ENCODE results near the gene FBXO31.

The FBXO31 gene

DNA sequence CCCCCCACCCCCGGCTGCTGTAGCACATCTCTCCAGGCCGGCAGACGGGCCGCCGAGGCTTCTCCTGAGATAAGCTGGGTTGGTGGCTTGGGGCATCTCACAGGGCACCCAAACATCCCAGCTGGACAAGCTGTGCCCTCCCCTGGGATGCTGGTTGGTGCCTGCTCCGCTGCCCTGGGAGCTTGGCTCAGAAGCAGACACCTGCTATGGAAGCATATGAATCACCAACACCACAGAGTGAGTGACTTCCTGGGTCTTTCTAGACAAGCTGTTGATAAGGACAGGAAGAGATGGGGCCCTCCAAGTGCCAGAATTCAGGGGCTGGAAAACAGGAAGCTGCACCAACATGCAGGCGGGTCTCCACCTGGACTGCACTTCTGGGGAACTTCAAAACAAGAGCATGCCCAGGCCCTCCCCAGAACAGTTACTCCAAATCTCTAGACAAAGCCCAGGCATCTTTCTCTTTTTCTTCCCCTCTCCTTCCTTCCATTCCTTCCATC is 80.1 kb downstream of the FBXO31 start:
- Histone ChIP-seq H2AFZ (ENCODE audit: low read depth, low read length) (no peak overlapping the region), H3K4me3 (ENCODE audit: low read length) (no peak overlapping the region), H3K9me3 (ENCODE audit: low read length) (no peaks in the 10 kb centered on the region), H3K36me3 (ENCODE audit: insufficient read depth, low read length) (no peaks in the 10 kb centered on the region), H3K4me1 (ENCODE audit: insufficient read depth, low read length) (no peaks in the 10 kb centered on the region), H3K27me3 (ENCODE audit: insufficient read depth, low read length) (no peaks in the 10 kb centered on the region)

GRCh38 chr16:87298857-87299465 is 84.6 kb downstream of the FBXO31 start:
- no peak overlapping the region for H3K4me3 ChIP-seq (ENCODE audit: low read length)
- no peaks in the 10 kb centered on the region for H3K9me3 ChIP-seq (ENCODE audit: low read length)
- H3K4me1 ChIP-seq (ENCODE audit: insufficient read depth, low read length): no peaks in the 10 kb centered on the region
- H3K36me3 ChIP-seq (ENCODE audit: insufficient read depth, low read length): no peaks in the 10 kb centered on the region
- H3K27me3 ChIP-seq (ENCODE audit: insufficient read depth, low read length): no peaks in the 10 kb centered on the region
- H2AFZ ChIP-seq (ENCODE audit: low read depth, low read length): no peak overlapping the region

GRCh38 chr16:87297918-87298631 is 85.5 kb downstream of the FBXO31 start:
- Histone ChIP-seq H3K27me3 (ENCODE audit: insufficient read depth, low read length) (no peaks in the 10 kb centered on the region), H2AFZ (ENCODE audit: low read depth, low read length) (no peak overlapping the region), H3K4me1 (ENCODE audit: insufficient read depth, low read length) (no peaks in the 10 kb centered on the region), H3K36me3 (ENCODE audit: insufficient read depth, low read length) (no peaks in the 10 kb centered on the region), H3K4me3 (ENCODE audit: low read length) (no peak overlapping the region), H3K9me3 (ENCODE audit: low read length) (no peaks in the 10 kb centered on the region)

DNA sequence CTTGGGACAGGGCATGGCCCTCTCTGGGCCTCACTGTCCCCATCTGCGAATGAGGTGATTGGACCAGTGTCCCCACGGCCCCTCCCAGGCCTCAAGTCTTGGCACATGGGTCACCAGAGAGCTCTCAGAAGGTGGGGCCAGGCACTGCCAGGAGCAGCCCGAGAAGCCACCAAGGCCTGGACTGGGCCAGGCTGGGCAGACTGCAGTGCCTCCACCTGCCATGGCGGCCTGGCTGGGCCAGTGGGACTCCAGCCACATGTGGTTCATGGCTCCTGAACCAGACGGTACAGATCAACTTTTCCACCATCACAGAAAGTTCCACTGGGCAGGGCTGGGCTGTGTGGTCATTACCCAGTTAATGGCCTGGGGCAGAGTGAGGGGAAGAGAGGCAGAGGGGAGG is 86.2 kb downstream of the FBXO31 start:
- Histone ChIP-seq H3K36me3 (ENCODE audit: insufficient read depth, low read length) (no peaks in the 10 kb centered on the region), H3K4me3 (ENCODE audit: low read length) (no peak overlapping the region), H3K9me3 (ENCODE audit: low read length) (no peaks in the 10 kb centered on the region), H3K4me1 (ENCODE audit: insufficient read depth, low read length) (no peaks in the 10 kb centered on the region), H3K27me3 (ENCODE audit: insufficient read depth, low read length) (no peaks in the 10 kb centered on the region), H2AFZ (ENCODE audit: low read depth, low read length) (no peak overlapping the region)

DNA sequence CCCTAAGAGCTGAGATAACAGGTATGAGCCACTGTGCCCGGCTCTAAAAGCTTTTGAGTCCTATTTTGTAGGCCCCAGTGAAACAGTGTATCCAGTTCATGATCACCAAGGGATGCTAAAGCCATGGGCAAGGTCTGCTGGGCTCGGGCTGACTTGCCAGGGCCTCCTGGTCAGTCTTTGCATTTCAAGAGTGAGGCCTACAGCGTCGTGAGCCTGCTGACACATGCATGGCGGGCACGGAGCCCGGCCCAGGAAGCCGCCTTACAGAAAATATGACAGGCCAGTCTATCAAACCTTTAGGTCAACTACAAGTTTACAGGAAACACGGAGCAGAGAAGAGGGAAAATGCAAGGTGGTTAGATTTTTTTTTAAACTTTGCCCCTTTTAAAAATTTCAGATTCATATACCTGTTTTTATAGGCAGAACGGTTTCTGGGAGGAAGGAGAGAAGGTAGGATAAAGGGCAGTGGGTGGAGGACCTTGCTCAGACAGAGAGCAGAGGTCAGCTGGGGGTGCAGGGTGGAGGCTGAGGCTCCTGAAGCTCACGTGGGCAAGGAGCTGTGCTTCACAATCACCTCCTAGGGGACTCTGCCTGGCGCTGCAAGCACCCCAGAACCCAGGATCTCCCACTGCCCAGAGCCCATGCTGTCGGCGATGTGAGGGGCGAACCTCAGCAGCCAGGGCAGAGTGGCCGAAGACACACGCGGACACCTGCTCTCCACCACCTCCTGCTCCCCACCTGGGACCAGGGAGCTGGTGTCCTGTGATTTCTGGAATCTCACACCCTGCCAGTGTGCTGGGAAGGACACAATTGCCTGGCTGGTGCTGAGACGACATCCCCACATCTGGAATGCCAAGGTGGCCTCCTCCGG is 87.7 kb downstream of the FBXO31 start:
- no peaks in the 10 kb centered on the region for H3K9me3 ChIP-seq (ENCODE audit: low read length)
- no peak overlapping the region for H2AFZ ChIP-seq (ENCODE audit: low read depth, low read length)
- H3K27me3 ChIP-seq (ENCODE audit: insufficient read depth, low read length): no peaks in the 10 kb centered on the region
- no peaks in the 10 kb centered on the region for H3K36me3 ChIP-seq (ENCODE audit: insufficient read depth, low read length)
- H3K4me3 ChIP-seq (ENCODE audit: low read length): no peak overlapping the region
- H3K4me1 ChIP-seq (ENCODE audit: insufficient read depth, low read length): no peaks in the 10 kb centered on the region

- H3K4me3 ChIP-seq (ENCODE audit: low read length): no peak overlapping the region
- no peaks in the 10 kb centered on the region for H3K36me3 ChIP-seq (ENCODE audit: insufficient read depth, low read length)
- no peak overlapping the region for H2AFZ ChIP-seq (ENCODE audit: low read depth, low read length)
- no peaks in the 10 kb centered on the region for H3K27me3 ChIP-seq (ENCODE audit: insufficient read depth, low read length)
- H3K4me1 ChIP-seq (ENCODE audit: insufficient read depth, low read length): no peaks in the 10 kb centered on the region
- H3K9me3 ChIP-seq (ENCODE audit: low read length): no peaks in the 10 kb centered on the region
Observed at GRCh38 chr16:87295259-87295658, 88.3 kb downstream of the FBXO31 start.

- no peaks in the 10 kb centered on the region for H3K4me1 ChIP-seq (ENCODE audit: insufficient read depth, low read length)
- H3K27me3 ChIP-seq (ENCODE audit: insufficient read depth, low read length): no peaks in the 10 kb centered on the region
- H2AFZ ChIP-seq (ENCODE audit: low read depth, low read length): no peak overlapping the region
- H3K36me3 ChIP-seq (ENCODE audit: insufficient read depth, low read length): no peaks in the 10 kb centered on the region
- no peaks in the 10 kb centered on the region for H3K9me3 ChIP-seq (ENCODE audit: low read length)
- H3K4me3 ChIP-seq (ENCODE audit: low read length): no peak overlapping the region
Observed at GRCh38 chr16:87293990-87294389, 89.6 kb downstream of the FBXO31 start.

DNA sequence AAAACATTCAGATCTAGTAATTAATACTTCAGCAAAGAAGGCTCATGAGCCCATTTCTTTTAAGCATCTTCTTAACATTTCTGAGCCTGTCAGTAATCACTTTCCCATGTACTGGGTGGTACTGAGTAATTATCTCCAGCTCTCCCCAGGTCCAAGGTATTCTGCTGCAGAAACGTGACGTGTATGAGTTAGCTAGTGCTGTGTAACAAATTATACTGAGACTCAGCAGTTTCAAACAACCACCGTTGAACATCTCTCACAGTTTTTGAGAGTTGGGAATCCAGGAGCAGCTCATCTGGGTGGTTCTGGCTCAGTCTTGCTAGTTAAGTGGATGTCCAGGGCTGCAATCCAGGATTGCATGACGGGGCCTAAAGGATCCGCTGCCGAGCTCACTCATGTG is 91.6 kb downstream of the FBXO31 start:
- no peak overlapping the region for H2AFZ ChIP-seq (ENCODE audit: low read depth, low read length)
- H3K4me3 ChIP-seq (ENCODE audit: low read length): no peak overlapping the region
- no peaks in the 10 kb centered on the region for H3K4me1 ChIP-seq (ENCODE audit: insufficient read depth, low read length)

DNA sequence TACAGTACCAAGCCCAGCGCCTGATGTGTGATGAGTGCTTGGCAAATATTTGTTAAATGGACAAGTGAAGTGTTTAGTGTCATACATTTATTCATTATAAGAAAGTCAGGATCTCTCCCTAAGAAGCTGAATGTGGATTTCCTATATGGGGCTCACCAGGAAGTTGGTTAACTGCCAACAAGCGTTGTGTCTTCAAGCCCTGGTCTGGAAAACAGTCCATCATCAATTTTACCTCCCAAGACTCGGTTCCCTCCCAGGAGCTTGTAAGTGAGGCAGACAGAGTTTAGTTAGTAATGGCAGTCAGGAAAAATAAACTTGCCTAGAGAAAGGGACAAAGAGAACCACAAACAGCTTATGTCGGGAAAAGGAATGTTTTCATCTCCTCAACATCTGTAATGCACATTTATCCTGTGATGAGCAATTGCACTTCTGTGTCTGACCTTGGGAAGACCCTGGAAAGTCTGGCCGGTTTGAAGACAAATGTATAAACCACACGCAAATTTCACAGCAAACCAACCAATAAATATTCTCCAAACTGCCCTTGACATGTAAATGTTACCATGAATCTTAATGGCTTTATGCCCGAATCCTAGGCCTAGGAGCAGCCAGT is 94.7 kb downstream of the FBXO31 start:
- Histone ChIP-seq H3K9me3 (ENCODE audit: low read length) (no peaks in the 10 kb centered on the region), H2AFZ (ENCODE audit: low read depth, low read length) (no peak overlapping the region), H3K4me3 (ENCODE audit: low read length) (no peak overlapping the region), H3K27me3 (ENCODE audit: insufficient read depth, low read length) (no peaks in the 10 kb centered on the region), H3K36me3 (ENCODE audit: insufficient read depth, low read length) (no peaks in the 10 kb centered on the region), H3K4me1 (ENCODE audit: insufficient read depth, low read length) (no peaks in the 10 kb centered on the region)

More for the DNA sequence above, 91.6 kb downstream of the FBXO31 start:
- Histone ChIP-seq H3K9me3 (ENCODE audit: low read length) (no peaks in the 10 kb centered on the region), H3K27me3 (ENCODE audit: insufficient read depth, low read length) (no peaks in the 10 kb centered on the region), H3K36me3 (ENCODE audit: insufficient read depth, low read length) (no peaks in the 10 kb centered on the region)

DNA sequence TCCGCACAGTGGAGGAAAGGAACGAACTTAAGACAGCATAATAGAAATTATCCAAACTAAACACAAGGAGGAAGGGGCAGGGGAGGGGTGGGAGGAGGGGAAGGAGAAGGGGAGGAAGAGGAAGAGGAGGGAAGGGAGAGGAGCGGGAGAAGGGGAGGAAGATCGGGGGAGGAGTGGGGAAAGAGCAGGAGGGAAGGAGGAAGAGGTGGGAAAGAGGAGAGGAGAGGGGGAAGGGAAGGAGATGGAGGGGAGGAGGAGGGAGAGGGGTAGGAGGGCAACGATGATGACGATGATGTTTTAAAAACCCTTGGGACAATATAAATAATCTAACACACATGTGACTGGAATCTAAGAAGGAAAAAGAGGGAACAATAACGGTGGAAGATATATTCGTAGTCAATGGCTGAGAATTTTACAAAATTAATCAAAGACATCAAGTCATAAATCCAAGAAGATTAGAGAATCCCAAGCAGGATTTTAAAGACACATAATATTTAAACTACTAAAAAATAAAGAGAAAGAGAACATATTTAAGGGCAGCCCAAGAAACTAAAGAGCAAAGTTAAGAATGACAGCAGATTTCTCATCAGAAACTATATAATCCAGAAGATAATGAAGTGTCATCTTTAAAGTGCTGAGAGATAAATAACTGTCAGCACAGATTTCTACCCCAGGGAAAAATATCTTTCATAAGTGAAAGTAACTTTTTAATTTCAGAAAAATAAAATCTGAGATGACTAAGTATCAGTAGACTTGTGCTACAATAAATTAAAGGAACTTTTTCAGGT is 96.5 kb downstream of the FBXO31 start:
- Histone ChIP-seq H3K9me3 (ENCODE audit: low read length) (no peaks in the 10 kb centered on the region), H3K27me3 (ENCODE audit: insufficient read depth, low read length) (no peaks in the 10 kb centered on the region), H3K36me3 (ENCODE audit: insufficient read depth, low read length) (no peaks in the 10 kb centered on the region), H3K4me3 (ENCODE audit: low read length) (no peak overlapping the region), H2AFZ (ENCODE audit: low read depth, low read length) (no peak overlapping the region), H3K4me1 (ENCODE audit: insufficient read depth, low read length) (no peaks in the 10 kb centered on the region)

DNA sequence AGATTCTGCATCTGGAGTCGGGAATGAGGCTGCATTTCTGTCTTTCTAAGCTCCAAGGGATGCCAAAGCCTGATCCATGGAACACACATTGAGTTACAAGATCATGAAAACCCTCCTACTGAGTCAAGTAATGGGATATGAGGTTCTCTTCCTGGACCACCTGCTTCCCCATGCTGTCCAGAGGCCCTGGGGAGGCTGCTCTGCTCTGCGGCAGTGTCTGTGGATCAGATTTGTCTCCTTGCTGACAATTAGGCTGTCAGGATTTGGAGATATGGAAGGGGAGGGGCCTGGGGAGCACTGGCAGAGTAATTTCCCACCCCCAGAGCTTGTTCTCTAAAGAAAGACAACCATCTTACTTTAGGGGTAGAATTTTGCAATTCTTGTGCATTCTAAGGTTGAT is 99.4 kb downstream of the FBXO31 start:
- Histone ChIP-seq H3K4me1 (ENCODE audit: insufficient read depth, low read length) (no peaks in the 10 kb centered on the region), H3K9me3 (ENCODE audit: low read length) (no peaks in the 10 kb centered on the region), H3K36me3 (ENCODE audit: insufficient read depth, low read length) (no peaks in the 10 kb centered on the region)

GRCh38 chr16:87279094-87279658 is 104.4 kb downstream of the FBXO31 start:
- no peaks in the 10 kb centered on the region for H3K36me3 ChIP-seq (ENCODE audit: insufficient read depth, low read length)
- H2AFZ ChIP-seq (ENCODE audit: low read depth, low read length): no peak overlapping the region
- no peaks in the 10 kb centered on the region for H3K27me3 ChIP-seq (ENCODE audit: insufficient read depth, low read length)
- no peaks in the 10 kb centered on the region for H3K9me3 ChIP-seq (ENCODE audit: low read length)
- no peak overlapping the region for H3K4me3 ChIP-seq (ENCODE audit: low read length)
- H3K4me1 ChIP-seq (ENCODE audit: insufficient read depth, low read length): peaks cover 20% of the 10 kb centered on the region

More for the DNA sequence above, 99.4 kb downstream of the FBXO31 start:
- no peak overlapping the region for H3K4me3 ChIP-seq (ENCODE audit: low read length)
- H3K27me3 ChIP-seq (ENCODE audit: insufficient read depth, low read length): no peaks in the 10 kb centered on the region
- H2AFZ ChIP-seq (ENCODE audit: low read depth, low read length): no peak overlapping the region

Measured in neuron (in vitro differentiated cells).